Measurements from ENCODE around the gene FKBP9. TPM values are rescaled to one million over a fixed set of nuclear protein-coding genes. Genes with fewer than 3 reads are reported as not detected.

Gene FKBP9
- total and polyA plus RNA-seq, 2 of the 8 experiments (the other 6 are each of a cell fraction or from before 2014, with no cell fraction given) = 7.2 to 10.1 TPM

- peaks cover 0 to 2% of the 10 kb centered on the region in 2 experiments; a peak in 1 of 4 replicates for H3K9me3 ChIP-seq (ENCODE audit: insufficient read depth in 2 of 2, low read depth in 1 of 2, low read length in 1 of 2)
- H3K18ac ChIP-seq (ENCODE audit: extremely low read depth, low read length) = no peak overlapping the region
- no peaks in the 10 kb centered on the region for H3K79me2 ChIP-seq (ENCODE audit: control insufficient read depth in 1 of 2, insufficient read depth in 2 of 2, low read length in 2 of 2)
- H3K56ac ChIP-seq (replicated peaks; ENCODE audit: insufficient read length, low read depth, low read length) = no peak overlapping the region
- TF ChIP-seq SIRT6 (IDR thresholded peaks at IDR 0.05; ENCODE audit: low read length) (no peak), YY1 (IDR thresholded peaks at IDR 0.05; ENCODE audit: low read depth, low read length) (no peak), NRF1 (IDR thresholded peaks at IDR 0.05; ENCODE audit: low read depth, low read length) (no peak), TBP (IDR thresholded peaks at IDR 0.05; ENCODE audit: low read depth, low read length) (no peak)
- H4K5ac ChIP-seq (ENCODE audit: insufficient read length, low read depth, low read length) = no peak overlapping the region
- H2BK5ac ChIP-seq (ENCODE audit: low read depth, low read length) = no peak overlapping the region
- FAIRE-seq (no peak), DNase-seq (ENCODE audit: low read depth in 1 of 2, low spot score in 2 of 2) (no peak)
- H2AFZ ChIP-seq (ENCODE audit: low read length) = no peak overlapping the region
- no peak overlapping the region for H3K23ac ChIP-seq (ENCODE audit: insufficient read length)
- no peak overlapping the region for H2AK5ac ChIP-seq (ENCODE audit: low read depth, low read length)
- peaks cover 0 to 3% (median 0%) of the 10 kb centered on the region in 4 experiments; a peak in 2 of 7 replicates for H3K4me1 ChIP-seq (replicated peaks in 1 of 4; ENCODE audit: control insufficient read depth in 3 of 4, insufficient read depth in 4 of 4, low read length in 3 of 4)
- H3K4ac ChIP-seq (replicated peaks; ENCODE audit: insufficient read length, low read depth, low read length) = no peak overlapping the region
- H4K8ac ChIP-seq (ENCODE audit: extremely low read depth, insufficient read depth, low read length) = no peak overlapping the region
- H3K79me1 ChIP-seq (ENCODE audit: low read depth, low read length) = no peaks in the 10 kb centered on the region
- CTCF ChIA-PET (ENCODE audit: partially characterized antibody) = interaction anchor here (0.7 to 1.6 kb wide), 4 partner anchors 20 to 173 kb away, joined by 4 read pairs; partner anchors contain the start of genes FKBP9 and RP9
- H2BK15ac ChIP-seq (ENCODE audit: low read length) = no peak overlapping the region
- H3K9ac ChIP-seq (replicated peaks in 1 of 4; ENCODE audit: extremely low read depth in 1 of 4, low read depth in 3 of 4, low read length in 3 of 4) = no peak overlapping the region
- peaks cover 35 to 73% (median 57%) of the 10 kb centered on the region in 4 experiments for H3K27me3 ChIP-seq (replicated peaks in 1 of 4; ENCODE audit: control insufficient read depth in 3 of 4, extremely low read depth in 1 of 4, insufficient read depth in 3 of 4, low read length in 3 of 4)
- H3K27ac ChIP-seq (ENCODE audit: low read depth, low read length) = no peak overlapping the region
- H3K14ac ChIP-seq (ENCODE audit: insufficient read length) = no peak overlapping the region
- WGBS, 2 experiments (ENCODE audit: extremely low coverage in 1 of 2, insufficient coverage in 1 of 2, insufficient read length in 1 of 2, insufficient replicate concordance in 2 of 2, low coverage in 1 of 2, low lambda C conversion rate in 2 of 2, missing lambda C conversion rate in 1 of 2) = 91% methylated on average over 3 of the region's 3 CpGs; no CpG with 5 or more reads in 1 of the 2 experiments
- POLR2A ChIA-PET (ENCODE audit: partially characterized antibody) = interaction anchor here (0.9 kb wide), 1 partner anchor 24 kb away, joined by 3 read pairs; no protein-coding TSS in a partner anchor
- H4K20me1 ChIP-seq (replicated peaks in 1 of 2; ENCODE audit: control insufficient read depth in 1 of 2, insufficient read depth in 2 of 2, low read length in 2 of 2) = peaks cover 3 to 19% of the 10 kb centered on the region in 2 experiments
- H3K4me3 ChIP-seq (ENCODE audit: extremely low read depth in 1 of 4, insufficient read depth in 2 of 4, low read depth in 3 of 4, low read length in 4 of 4) = no peak overlapping the region
- H2BK120ac ChIP-seq (replicated peaks; ENCODE audit: low read depth, low read length) = no peak overlapping the region
- no peak overlapping the region for H4K91ac ChIP-seq (replicated peaks; ENCODE audit: insufficient read length, low read length)
- no peaks in the 10 kb centered on the region for H3K23me2 ChIP-seq (ENCODE audit: low read depth, low read length)
- no peak overlapping the region for H2BK12ac ChIP-seq (ENCODE audit: low read depth, low read length)
- no peak overlapping the region for H2BK20ac ChIP-seq (ENCODE audit: low read length)
- H3K4me2 ChIP-seq (ENCODE audit: insufficient read depth in 1 of 2, low read depth in 2 of 2, low read length in 2 of 2) = no peak overlapping the region
- H3K36me3 ChIP-seq (ENCODE audit: control insufficient read depth in 2 of 4, insufficient read depth in 4 of 4, low read length in 3 of 4) = no peaks in the 10 kb centered on the region; a peak in 1 of 8 replicates
Observed at GRCh38 chr7:32936689-32937088, 20.6 kb upstream of the FKBP9 start.

Data from H1 (cell line).